ENCODE results near the gene DYNLT3. TPM values are rescaled to one million over a fixed set of nuclear protein-coding genes. Genes with fewer than 3 reads are reported as not detected.

DYNLT3 gene
- polyA plus RNA-seq, 2 of the 4 experiments (the other 2 are of a cell fraction) = 26.8 to 27.3 TPM

DNA sequence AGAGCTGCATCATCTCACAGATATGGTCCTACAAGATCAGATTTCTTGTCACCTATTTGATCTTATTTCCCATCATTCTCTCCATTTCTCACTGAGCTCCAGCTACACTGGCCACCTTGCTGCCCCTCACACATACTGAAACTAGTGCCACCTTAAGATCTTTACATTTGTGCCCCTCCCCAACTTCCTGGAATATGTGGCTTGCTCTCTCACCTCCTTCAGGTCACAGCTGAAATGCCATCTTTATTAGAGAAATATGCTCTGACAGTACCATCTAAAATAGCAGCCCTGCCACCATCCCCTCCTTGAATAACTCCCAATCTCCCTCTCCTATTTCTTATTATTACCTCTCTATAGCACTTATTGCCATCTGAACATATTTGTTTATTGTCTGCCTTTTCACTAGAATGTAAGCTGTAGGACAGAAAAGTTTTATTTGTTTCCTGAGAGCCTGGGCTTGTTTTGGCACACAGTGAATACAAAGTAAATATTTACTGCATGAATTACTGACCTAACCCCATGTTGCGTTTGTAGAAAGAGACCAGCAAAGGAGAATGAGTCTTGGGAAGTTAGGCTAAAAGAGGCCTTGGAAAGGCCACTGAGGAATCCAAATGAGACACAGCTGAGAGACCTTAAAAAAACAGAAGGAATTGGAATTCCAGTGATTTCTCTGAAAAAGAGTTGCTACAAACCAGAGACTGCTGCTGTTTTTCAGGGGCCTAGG, 22.7 kb downstream of the DYNLT3 start:
- H3K4me1 ChIP-seq = peaks cover 6% of the 10 kb centered on the region; the same call in 2 of the 3 replicates
- ChIA-PET CTCF (interaction anchor here (0.7 to 2.7 kb wide), 17 partner anchors 8 to 875 kb away, joined by 3 to 42 read pairs (median 5); no protein-coding TSS in a partner anchor), POLR2A (no interaction called here)
- DNase-seq (ENCODE audit: low read depth in 1 of 2, low spot score in 1 of 2) = no peak
- peak overlapping the region; percentile 49; the same call in 2 of the 3 replicates for H3K4me2 ChIP-seq
- no peak overlapping the region for H3K27ac ChIP-seq
- no peak overlapping the region for H3K4me3 ChIP-seq
- FAIRE-seq = no peak
- TF ChIP-seq EHMT2 (IDR thresholded peaks at IDR 0.05; ENCODE audit: low read depth) (no peak), CHD2 (IDR thresholded peaks at IDR 0.05; ENCODE audit: low read length, partially characterized antibody) (no peak), RARB (CRISPR knock-in tag; IDR thresholded peaks at IDR 0.05) (no peak), ZNF302 (CRISPR knock-in tag; IDR thresholded peaks at IDR 0.05) (no peak), HOXB13 (CRISPR knock-in tag; IDR thresholded peaks at IDR 0.05; ENCODE audit: low read depth) (no peak), SMC3 (IDR thresholded peaks at IDR 0.05) (no peak), FOSB (CRISPR knock-in tag; IDR thresholded peaks at IDR 0.05) (no peak), BHLHE40 (IDR thresholded peaks at IDR 0.05; ENCODE audit: low read depth, low read length) (no peak), TP53 (CRISPR knock-in tag; IDR thresholded peaks at IDR 0.05) (no peak), CEBPB (IDR thresholded peaks at IDR 0.05) (no peak)
- TF ChIP-seq, protein P1, sequence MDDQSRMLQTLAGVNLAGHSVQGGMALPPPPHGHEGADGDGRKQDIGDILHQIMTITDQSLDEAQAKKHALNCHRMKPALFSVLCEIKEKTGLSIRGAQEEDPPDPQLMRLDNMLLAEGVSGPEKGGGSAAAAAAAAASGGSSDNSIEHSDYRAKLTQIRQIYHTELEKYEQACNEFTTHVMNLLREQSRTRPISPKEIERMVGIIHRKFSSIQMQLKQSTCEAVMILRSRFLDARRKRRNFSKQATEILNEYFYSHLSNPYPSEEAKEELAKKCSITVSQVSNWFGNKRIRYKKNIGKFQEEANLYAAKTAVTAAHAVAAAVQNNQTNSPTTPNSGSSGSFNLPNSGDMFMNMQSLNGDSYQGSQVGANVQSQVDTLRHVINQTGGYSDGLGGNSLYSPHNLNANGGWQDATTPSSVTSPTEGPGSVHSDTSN (IDR thresholded peaks at IDR 0.05) = no peak
- no peaks in the 10 kb centered on the region for H3K9me3 ChIP-seq
- ATAC-seq = no peak; a peak in 1 of 6 replicates
- 26% methylated on average over 1 of the region's 1 CpG for WGBS (ENCODE audit: missing lambda C conversion rate)

DNA sequence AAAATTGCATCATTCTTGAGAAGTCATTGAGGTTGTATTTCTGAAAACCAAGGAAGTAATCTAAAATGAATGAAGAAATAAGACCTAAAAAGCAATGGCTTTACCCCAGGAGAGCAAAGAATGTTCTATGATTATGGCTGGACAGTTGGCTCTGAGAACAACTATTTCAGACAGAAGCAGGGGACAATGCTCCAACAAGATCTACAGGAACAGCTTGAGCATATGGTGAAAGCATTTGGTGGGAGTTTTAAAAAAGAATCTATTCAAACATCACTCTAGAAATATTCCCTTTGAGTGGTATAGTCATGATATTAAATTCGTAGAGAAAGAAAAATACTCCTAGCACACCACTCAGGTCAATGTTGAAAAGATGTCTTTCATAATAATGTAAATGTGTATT, 26.7 kb downstream of the DYNLT3 start:
- H3K9me3 ChIP-seq = no peaks in the 10 kb centered on the region

More for the DNA sequence above, 26.7 kb downstream of the DYNLT3 start:
- ATAC-seq = no peak
- POLR2A ChIA-PET = no interaction called here
- H3K4me2 ChIP-seq = no peak overlapping the region
- H3K4me1 ChIP-seq = peaks cover 6% of the 10 kb centered on the region; the same call in 2 of the 3 replicates
- H3K4me3 ChIP-seq = no peak overlapping the region
- WGBS (ENCODE audit: missing lambda C conversion rate) = 27% methylated on average over 1 of the region's 1 CpG
- no peak for FAIRE-seq
- TF ChIP-seq CEBPB (IDR thresholded peaks at IDR 0.05) = no peak
- TF ChIP-seq EHMT2 (IDR thresholded peaks at IDR 0.05; ENCODE audit: low read depth) = no peak
- no peak for TF ChIP-seq ATOH8 (CRISPR knock-in tag; IDR thresholded peaks at IDR 0.05; ENCODE audit: low read depth)
- no peak for TF ChIP-seq RCOR1 (IDR thresholded peaks at IDR 0.05; ENCODE audit: low read depth, low read length)
- TF ChIP-seq REST (IDR thresholded peaks at IDR 0.05) = no peak
- TF ChIP-seq ZC3H11A (IDR thresholded peaks at IDR 0.05) = no peak
- TF ChIP-seq, protein P2, sequence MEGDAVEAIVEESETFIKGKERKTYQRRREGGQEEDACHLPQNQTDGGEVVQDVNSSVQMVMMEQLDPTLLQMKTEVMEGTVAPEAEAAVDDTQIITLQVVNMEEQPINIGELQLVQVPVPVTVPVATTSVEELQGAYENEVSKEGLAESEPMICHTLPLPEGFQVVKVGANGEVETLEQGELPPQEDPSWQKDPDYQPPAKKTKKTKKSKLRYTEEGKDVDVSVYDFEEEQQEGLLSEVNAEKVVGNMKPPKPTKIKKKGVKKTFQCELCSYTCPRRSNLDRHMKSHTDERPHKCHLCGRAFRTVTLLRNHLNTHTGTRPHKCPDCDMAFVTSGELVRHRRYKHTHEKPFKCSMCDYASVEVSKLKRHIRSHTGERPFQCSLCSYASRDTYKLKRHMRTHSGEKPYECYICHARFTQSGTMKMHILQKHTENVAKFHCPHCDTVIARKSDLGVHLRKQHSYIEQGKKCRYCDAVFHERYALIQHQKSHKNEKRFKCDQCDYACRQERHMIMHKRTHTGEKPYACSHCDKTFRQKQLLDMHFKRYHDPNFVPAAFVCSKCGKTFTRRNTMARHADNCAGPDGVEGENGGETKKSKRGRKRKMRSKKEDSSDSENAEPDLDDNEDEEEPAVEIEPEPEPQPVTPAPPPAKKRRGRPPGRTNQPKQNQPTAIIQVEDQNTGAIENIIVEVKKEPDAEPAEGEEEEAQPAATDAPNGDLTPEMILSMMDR (IDR thresholded peaks at IDR 0.05) = no peak
- no peak for TF ChIP-seq BHLHE40 (IDR thresholded peaks at IDR 0.05; ENCODE audit: low read depth, low read length)
- no peak for TF ChIP-seq HOXB5 (CRISPR knock-in tag; IDR thresholded peaks at IDR 0.05)
- no peak for TF ChIP-seq RFX5 (IDR thresholded peaks at IDR 0.05)
- no peak for TF ChIP-seq NR3C1 (IDR thresholded peaks at IDR 0.05)
- no peak for TF ChIP-seq EP300 (IDR thresholded peaks at IDR 0.05)
- no peak for TF ChIP-seq FOSB (CRISPR knock-in tag; IDR thresholded peaks at IDR 0.05)
- TF ChIP-seq HEYL (CRISPR knock-in tag; IDR thresholded peaks at IDR 0.05) = no peak
- TF ChIP-seq POLR2AphosphoS2 (conservative IDR thresholded peaks at IDR 0.05; ENCODE audit: low read length) = no peak
- TF ChIP-seq JUN (IDR thresholded peaks at IDR 0.05) = no peak
- no peak for TF ChIP-seq MYC (IDR thresholded peaks at IDR 0.05; ENCODE audit: borderline replicate concordance, low read length)
- no peak for TF ChIP-seq ELK1 (IDR thresholded peaks at IDR 0.05; ENCODE audit: low read depth, low read length)
- no peak for TF ChIP-seq CHD4 (IDR thresholded peaks at IDR 0.05; ENCODE audit: borderline replicate concordance)
- no peak overlapping the region for H3K27ac ChIP-seq
- DNase-seq (ENCODE audit: low read depth in 1 of 2, low spot score in 1 of 2) = no peak
- CTCF ChIA-PET = no interaction called here
